ENCODE measurements around the gene CASZ1.

CASZ1 gene

DNA sequence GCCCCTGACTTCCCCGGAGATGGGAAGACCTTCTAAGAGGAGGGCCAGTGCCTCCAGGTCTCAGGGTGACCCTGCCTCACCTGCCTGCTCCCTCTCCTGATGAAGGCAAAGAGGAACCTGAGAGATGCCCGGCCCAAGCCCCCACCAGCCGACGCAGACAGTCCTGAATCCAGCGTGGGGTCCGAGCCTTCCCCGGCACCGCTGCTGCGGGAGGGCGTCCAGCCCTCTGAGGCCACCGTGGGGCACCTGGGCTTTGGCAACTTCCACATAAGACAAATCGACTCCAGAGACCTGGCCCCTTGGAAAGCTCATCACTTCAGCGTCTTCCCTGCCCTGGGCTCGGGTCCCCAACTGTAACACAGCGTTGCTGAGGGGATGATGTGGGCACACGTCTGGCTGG, 122.2 kb downstream of the CASZ1 start:
- TF ChIP-seq, protein P1, sequence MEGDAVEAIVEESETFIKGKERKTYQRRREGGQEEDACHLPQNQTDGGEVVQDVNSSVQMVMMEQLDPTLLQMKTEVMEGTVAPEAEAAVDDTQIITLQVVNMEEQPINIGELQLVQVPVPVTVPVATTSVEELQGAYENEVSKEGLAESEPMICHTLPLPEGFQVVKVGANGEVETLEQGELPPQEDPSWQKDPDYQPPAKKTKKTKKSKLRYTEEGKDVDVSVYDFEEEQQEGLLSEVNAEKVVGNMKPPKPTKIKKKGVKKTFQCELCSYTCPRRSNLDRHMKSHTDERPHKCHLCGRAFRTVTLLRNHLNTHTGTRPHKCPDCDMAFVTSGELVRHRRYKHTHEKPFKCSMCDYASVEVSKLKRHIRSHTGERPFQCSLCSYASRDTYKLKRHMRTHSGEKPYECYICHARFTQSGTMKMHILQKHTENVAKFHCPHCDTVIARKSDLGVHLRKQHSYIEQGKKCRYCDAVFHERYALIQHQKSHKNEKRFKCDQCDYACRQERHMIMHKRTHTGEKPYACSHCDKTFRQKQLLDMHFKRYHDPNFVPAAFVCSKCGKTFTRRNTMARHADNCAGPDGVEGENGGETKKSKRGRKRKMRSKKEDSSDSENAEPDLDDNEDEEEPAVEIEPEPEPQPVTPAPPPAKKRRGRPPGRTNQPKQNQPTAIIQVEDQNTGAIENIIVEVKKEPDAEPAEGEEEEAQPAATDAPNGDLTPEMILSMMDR (IDR thresholded peaks at IDR 0.05; ENCODE audit: poor library complexity, severe bottlenecking): no peak
- H3K27ac ChIP-seq (ENCODE audit: poor library complexity, severe bottlenecking): no peak overlapping the region
- no peaks in the 10 kb centered on the region for H3K4me1 ChIP-seq (ENCODE audit: insufficient read depth, poor library complexity, severe bottlenecking)
- H3K36me3 ChIP-seq (ENCODE audit: low read depth): no peaks in the 10 kb centered on the region
- H3K4me3 ChIP-seq (ENCODE audit: severe bottlenecking): no peak overlapping the region
- no peak for ATAC-seq (ENCODE audit: low read depth)
- no peaks in the 10 kb centered on the region for H3K27me3 ChIP-seq (ENCODE audit: insufficient read depth, poor library complexity, severe bottlenecking)
- H3K9me3 ChIP-seq (ENCODE audit: severe bottlenecking): no peaks in the 10 kb centered on the region
- no peak for DNase-seq (ENCODE audit: low spot score)

DNA sequence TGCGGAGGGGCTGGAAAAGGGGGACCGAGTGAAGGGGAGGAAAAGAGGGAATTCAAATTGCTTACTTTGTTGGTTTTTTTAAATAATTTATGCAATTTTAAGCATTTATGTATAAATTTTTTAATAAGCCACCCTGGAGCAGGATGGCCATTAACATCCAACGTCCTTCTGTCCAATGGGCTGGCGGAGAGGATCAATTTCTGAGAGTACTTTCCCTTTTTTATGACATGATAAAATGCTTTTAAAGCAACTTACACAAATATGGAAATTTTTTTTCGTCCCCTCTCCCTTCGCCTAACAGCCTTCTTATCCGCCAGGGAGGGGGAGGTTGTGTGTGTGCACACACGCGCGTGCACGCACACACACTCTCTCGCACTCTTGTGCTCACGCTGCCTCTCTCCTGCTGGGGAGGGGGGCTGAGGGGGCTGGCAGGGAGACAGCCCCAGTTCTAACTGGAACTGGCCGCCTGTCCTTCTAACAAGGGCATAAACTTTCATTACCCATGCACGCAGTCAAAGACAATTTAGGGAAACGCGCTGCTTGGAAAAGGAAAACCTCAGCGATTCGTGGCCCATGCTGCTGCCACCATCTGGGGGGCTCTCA, 123.2 kb downstream of the CASZ1 start:
- no peak for ATAC-seq (ENCODE audit: low read depth)
- Histone ChIP-seq H3K27ac (ENCODE audit: poor library complexity, severe bottlenecking) (no peak overlapping the region), H3K27me3 (ENCODE audit: insufficient read depth, poor library complexity, severe bottlenecking) (no peaks in the 10 kb centered on the region)

DNA sequence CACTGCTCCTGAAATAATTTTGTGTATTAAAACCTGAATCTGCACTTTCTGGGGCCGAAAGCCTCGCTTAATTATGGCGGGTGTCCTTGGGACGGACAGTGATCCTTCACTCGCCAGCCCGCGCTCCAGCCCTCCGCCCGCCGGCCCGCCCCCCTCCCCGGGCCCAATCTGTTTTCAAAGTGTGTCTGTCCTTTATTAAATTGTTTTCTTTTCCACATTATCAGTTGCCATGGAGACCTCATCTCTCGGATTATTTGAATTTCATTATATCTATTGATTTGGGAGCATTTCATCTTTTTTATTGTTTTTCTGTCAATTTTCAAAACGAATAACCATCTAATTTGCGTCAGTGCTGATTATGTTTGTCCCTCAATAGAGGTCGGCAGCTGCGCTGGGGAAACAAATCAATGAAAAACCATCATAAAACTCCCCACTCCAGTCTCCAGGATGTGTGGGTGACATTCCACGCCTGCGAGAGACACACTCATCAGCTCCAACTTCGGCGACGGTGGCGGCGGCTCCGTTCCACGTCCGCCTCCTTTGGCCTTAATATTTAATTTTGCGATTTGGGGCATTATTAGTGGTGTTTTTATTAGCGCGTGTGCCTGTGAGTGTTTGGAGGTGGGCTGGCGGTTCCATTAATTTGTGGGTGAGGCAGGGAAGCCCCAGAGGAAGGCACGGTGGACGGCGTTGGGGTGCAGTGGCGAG, 123.9 kb downstream of the CASZ1 start:
- no peak for ATAC-seq (ENCODE audit: low read depth)
- Histone ChIP-seq H3K9me3 (ENCODE audit: severe bottlenecking) (no peaks in the 10 kb centered on the region), H3K27ac (ENCODE audit: poor library complexity, severe bottlenecking) (no peak overlapping the region), H3K4me3 (ENCODE audit: severe bottlenecking) (no peak overlapping the region), H3K27me3 (ENCODE audit: insufficient read depth, poor library complexity, severe bottlenecking) (no peaks in the 10 kb centered on the region), H3K36me3 (ENCODE audit: low read depth) (no peaks in the 10 kb centered on the region), H3K4me1 (ENCODE audit: insufficient read depth, poor library complexity, severe bottlenecking) (no peaks in the 10 kb centered on the region)
- DNase-seq (ENCODE audit: low spot score): no peak
- TF ChIP-seq, protein P1 (IDR thresholded peaks at IDR 0.05; ENCODE audit: poor library complexity, severe bottlenecking): no peak

More for the DNA sequence above, 123.2 kb downstream of the CASZ1 start:
- Histone ChIP-seq H3K4me1 (ENCODE audit: insufficient read depth, poor library complexity, severe bottlenecking) (no peaks in the 10 kb centered on the region), H3K9me3 (ENCODE audit: severe bottlenecking) (no peaks in the 10 kb centered on the region), H3K36me3 (ENCODE audit: low read depth) (no peaks in the 10 kb centered on the region), H3K4me3 (ENCODE audit: severe bottlenecking) (no peak overlapping the region)
- TF ChIP-seq, protein P1 (IDR thresholded peaks at IDR 0.05; ENCODE audit: poor library complexity, severe bottlenecking): no peak
- no peak for DNase-seq (ENCODE audit: low spot score)

DNA sequence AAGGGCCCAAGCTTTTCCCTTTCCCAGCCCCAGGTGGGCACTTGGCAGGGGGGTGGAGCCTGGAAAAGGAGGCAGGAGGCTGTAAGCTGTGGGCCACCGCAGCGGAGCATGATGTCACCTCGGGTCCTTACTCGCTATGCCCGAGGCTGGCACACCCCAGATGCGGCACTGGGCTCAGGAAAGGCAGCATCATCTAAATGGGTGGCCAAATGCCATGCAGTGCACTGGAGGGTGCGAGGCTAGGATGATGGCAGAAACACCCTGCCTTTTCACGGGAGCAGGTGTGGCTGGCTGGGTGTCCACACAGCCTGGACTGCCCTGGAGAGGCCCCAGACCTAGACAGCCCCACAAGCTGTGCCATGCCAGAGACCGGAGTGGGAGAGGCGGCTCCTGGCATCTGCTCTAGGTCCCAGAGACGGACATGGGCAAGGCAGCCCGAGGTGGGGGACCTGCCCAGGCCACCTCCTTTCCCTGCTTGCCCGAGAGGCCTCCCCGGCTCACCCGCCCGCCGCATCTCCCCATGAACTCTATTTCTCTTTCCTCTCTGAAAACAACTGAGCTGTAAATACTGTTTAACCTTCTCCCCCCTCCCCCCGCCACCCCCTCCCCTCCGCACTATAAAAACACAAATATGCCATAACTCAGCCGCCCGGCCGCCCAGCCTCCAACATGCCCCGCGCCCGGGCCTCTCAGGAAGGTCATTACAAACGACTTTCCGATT, 124.7 kb downstream of the CASZ1 start:
- TF ChIP-seq, protein P1 (IDR thresholded peaks at IDR 0.05; ENCODE audit: poor library complexity, severe bottlenecking): no peak
- Histone ChIP-seq H3K36me3 (ENCODE audit: low read depth) (no peaks in the 10 kb centered on the region), H3K27me3 (ENCODE audit: insufficient read depth, poor library complexity, severe bottlenecking) (no peaks in the 10 kb centered on the region), H3K9me3 (ENCODE audit: severe bottlenecking) (no peaks in the 10 kb centered on the region), H3K27ac (ENCODE audit: poor library complexity, severe bottlenecking) (no peak overlapping the region), H3K4me1 (ENCODE audit: insufficient read depth, poor library complexity, severe bottlenecking) (no peaks in the 10 kb centered on the region), H3K4me3 (ENCODE audit: severe bottlenecking) (no peak overlapping the region)
- DNase-seq (ENCODE audit: low spot score) (no peak), ATAC-seq (ENCODE audit: low read depth) (no peak; the same call in 2 of the 3 replicates)
